Mucosa of descending colon (tissue), 3 donors: ENCODE data around the gene KDM1A. TPM values are rescaled to one million over a fixed set of nuclear protein-coding genes. Genes with fewer than 3 reads are reported as not detected.

Experiments used
- ATAC-seq: fragments of 200-7000 bp; cut with Tn5 transposase; one replicate; pipeline ENCODE4 v1.9.1; 2020; ENCODE audit warnings: mild to moderate bottlenecking, moderate library complexity
- DNase-seq, 3 donors: peaks; one replicate each; pipeline ENCODE4 v3.0.0-alpha.2; 2020
- H3K36me3 ChIP-seq: fragments of 200-600 bp; one replicate; pipeline ENCODE4 v1.8.0; 2021; ENCODE audit warnings: low read depth, mild to moderate bottlenecking
- H3K4me1 ChIP-seq: fragments of 200-600 bp; one replicate; pipeline ENCODE4 v1.8.0; 2021; ENCODE audit warnings: low read depth, mild to moderate bottlenecking
- H3K4me3 ChIP-seq: fragments of 200-600 bp; one replicate; pipeline ENCODE4 v1.8.0; 2021; ENCODE audit warnings: mild to moderate bottlenecking
- H3K9me3 ChIP-seq: fragments of 200-600 bp; one replicate; pipeline ENCODE4 v1.8.0; 2021; ENCODE audit warnings: mild to moderate bottlenecking
- CTCF ChIP-seq: fragments of 200-600 bp; IDR thresholded peaks from one replicate; pipeline ENCODE4 v1.8.0; 2022; ENCODE audit warnings: antibody characterized with exemption, mild to moderate bottlenecking
- intact Hi-C, 2 donors: fragments of 100-400 bp; cut with DNase I in 1 of 2; cut with micrococcal nuclease in 1 of 2; formaldehyde crosslinking; loops; one replicate each; pipeline versions ENCODE4 v1.11.0 to v1.11.1; 2022; cut with DNase I, micrococcal nuclease
- total RNA-seq, 3 donors: library from RNA; stranded (reverse); fragmentation: NEBNext Ultra II Directional in 2 of 3; extraction: Animal tissue kit (Norgen Biotek cat#: 25700) in 2 of 3; gene quantifications; one replicate each; pipeline versions ENCODE4 v1.2.1 to v1.2.4, GENCODE V29; 2021 to 2023
- donor health status: DM: no; HTN: no; CAD: no; lungs with moderate emphysema.
- donor health status: DM: no; HTN: no; CAD: no.
- donor health status: DM: no; HTN: yes; CAD: no.

KDM1A gene
- total RNA-seq, 3 donors from 2014 or later: 37.5 to 61.3 (median 49.3) TPM

- no peak for TF ChIP-seq CTCF
- Histone ChIP-seq H3K9me3 (no peaks in the 10 kb centered on the region), H3K4me3 (no peak overlapping the region), H3K4me1 (peaks cover 54% of the 10 kb centered on the region), H3K36me3 (no peaks in the 10 kb centered on the region)
- DNase-seq (no peak), ATAC-seq (no peak)
- intact Hi-C loops: no loop called here
Measured at GRCh38 chr1:23122796-23123195, 103.5 kb downstream of the KDM1A start.

DNA sequence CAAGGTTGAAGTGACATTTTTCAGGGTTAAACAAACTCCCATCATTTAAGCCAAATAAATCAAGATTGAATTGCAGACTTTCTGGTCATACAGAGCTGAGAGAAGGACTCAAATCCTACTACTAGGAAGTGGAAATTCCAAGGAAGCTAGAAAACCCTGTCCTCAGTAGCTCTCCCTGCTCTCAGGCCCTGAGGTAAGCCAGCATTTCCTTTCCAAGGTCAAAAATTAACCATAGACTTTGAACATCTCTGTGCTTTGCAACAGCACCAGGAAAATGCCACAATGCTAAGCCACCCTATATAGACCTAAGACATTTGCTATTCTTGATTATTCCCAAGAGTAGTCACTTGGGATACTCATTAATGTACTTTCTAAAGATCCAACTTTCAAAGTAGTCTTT, 104.3 kb downstream of the KDM1A start:
- no peaks in the 10 kb centered on the region for H3K36me3 ChIP-seq
- TF ChIP-seq CTCF: no peak
- intact Hi-C loops: no loop called here
- peak in 1 of 3 donors; percentile 32 for DNase-seq
- ATAC-seq: peak; percentile 81
- H3K4me3 ChIP-seq: no peak overlapping the region
- H3K9me3 ChIP-seq: no peaks in the 10 kb centered on the region
- H3K4me1 ChIP-seq: peaks cover 50% of the 10 kb centered on the region

DNA sequence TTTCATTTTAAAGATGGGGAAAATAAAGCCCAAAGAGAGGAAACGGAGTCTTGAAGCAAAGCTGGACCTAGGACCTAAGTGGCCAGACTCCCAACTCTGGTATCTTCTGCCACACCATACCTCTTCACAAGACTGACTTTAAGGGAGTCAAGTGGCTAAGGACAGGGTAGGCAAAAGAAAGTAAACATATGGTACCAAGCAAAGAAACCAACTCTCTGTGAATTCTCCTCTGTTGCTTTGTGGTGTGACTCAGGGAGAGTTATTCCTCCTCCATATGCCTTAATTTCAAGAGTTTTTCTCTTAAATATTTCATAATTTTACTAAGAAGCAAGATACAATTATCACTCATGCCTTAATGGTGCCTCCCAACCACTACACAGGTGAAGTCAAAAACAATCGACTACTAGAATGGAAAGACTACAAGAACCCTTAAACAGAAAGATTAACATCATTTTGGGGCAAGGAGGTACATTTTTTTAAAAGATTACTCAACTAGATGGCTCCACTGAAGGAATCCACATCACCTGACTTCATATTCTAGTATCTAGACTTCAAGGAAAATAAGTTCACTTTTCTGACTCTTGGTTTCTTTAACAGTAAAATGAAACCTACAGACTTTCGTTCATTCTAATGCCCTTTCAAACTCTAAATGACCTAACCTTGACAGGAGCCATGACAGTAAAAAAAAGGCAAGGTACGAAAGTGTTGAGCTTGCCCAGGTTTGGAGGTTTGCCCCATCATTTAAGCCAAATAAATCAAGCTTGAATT, 105.2 kb downstream of the KDM1A start:
- no peak for ATAC-seq
- no peaks in the 10 kb centered on the region for H3K36me3 ChIP-seq
- peaks cover 41% of the 10 kb centered on the region for H3K4me1 ChIP-seq
- H3K4me3 ChIP-seq: no peak overlapping the region
- no peak for TF ChIP-seq CTCF
- intact Hi-C loops: no loop called here
- H3K9me3 ChIP-seq: no peaks in the 10 kb centered on the region
- no peak for DNase-seq

- no peak for DNase-seq
- ATAC-seq: no peak
- Histone ChIP-seq H3K4me3 (no peak overlapping the region), H3K4me1 (peaks cover 33% of the 10 kb centered on the region), H3K36me3 (no peaks in the 10 kb centered on the region), H3K9me3 (no peaks in the 10 kb centered on the region)
- intact Hi-C loops: no loop called here
- no peak for TF ChIP-seq CTCF
Measured at GRCh38 chr1:23125489-23125888, 106.2 kb downstream of the KDM1A start.

GRCh38 chr1:23126200-23126599, 106.9 kb downstream of the KDM1A start:
- peaks cover 31% of the 10 kb centered on the region for H3K4me1 ChIP-seq
- H3K9me3 ChIP-seq: no peaks in the 10 kb centered on the region
- no peak overlapping the region for H3K4me3 ChIP-seq
- DNase-seq: no peak
- no peaks in the 10 kb centered on the region for H3K36me3 ChIP-seq
- no peak for TF ChIP-seq CTCF
- no peak for ATAC-seq
- intact Hi-C loops: no loop called here

DNA sequence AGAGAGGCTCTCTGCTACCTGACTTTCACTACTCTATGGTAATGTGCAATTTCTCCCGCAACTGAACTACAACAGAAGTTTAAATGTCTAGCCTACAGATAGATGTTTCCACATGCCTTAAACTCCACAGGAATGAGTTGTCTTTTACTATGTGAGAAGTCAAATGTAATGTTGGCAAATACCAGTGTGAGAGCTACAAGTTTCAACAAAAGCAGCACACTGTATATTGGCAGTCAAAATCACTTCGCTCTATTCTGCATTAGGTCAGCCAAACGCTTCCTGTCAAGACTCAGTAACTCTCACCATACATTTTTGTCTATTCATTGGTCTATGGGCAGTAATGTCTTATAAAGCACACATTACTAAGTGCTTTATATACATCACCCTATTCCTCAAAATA, 107.5 kb downstream of the KDM1A start:
- intact Hi-C loops: no loop called here

More for the DNA sequence above, 107.5 kb downstream of the KDM1A start:
- Histone ChIP-seq H3K4me3 (no peak overlapping the region), H3K9me3 (no peaks in the 10 kb centered on the region), H3K4me1 (peaks cover 28% of the 10 kb centered on the region), H3K36me3 (no peaks in the 10 kb centered on the region)
- DNase-seq (no peak), ATAC-seq (no peak)
- no peak for TF ChIP-seq CTCF
